GM12878 (cell line): ENCODE measurements around the gene R3HDM2.

Source experiments
- BHLHE40 ChIP-seq, 2 experiments: fragments of 450-650 bp in 1 of 2; IDR thresholded peaks; 2 replicates each; pipeline ENCODE4 v1.6.1; 2011 to 2017; ENCODE audit warnings: low read depth in 2 of 2, borderline replicate concordance in 1 of 2, improper control_type of control experiment in 1 of 2, low read length in 1 of 2, mild to moderate bottlenecking in 1 of 2
- CBFB ChIP-seq: IDR thresholded peaks from 2 replicates; pipeline ENCODE4 v1.6.1; 2016; ENCODE audit warnings: antibody characterized with exemption, low read depth
- CHD2 ChIP-seq: IDR thresholded peaks from 2 replicates; pipeline ENCODE4 v1.6.1; 2011; ENCODE audit warnings: low read depth, low read length, improper control_type of control experiment, borderline replicate concordance
- CREB1 ChIP-seq: IDR thresholded peaks from 2 replicates; pipeline ENCODE4 v1.6.1; 2012; ENCODE audit warnings: low read depth, mild to moderate bottlenecking, inconsistent platforms
- EZH2 ChIP-seq: IDR thresholded peaks from 2 replicates; pipeline ENCODE4 v1.6.1; 2012; ENCODE audit warnings: low read depth, mild to moderate bottlenecking, control low read depth, inconsistent platforms, low read length, borderline replicate concordance; ENCODE audit not compliant: control insufficient read depth
- FOXK2 ChIP-seq: fragments of 450-650 bp; IDR thresholded peaks from 2 replicates; pipeline ENCODE4 v1.6.1; 2017; ENCODE audit warnings: mild to moderate bottlenecking, moderate library complexity
- IKZF2 ChIP-seq, 2 experiments: fragments of 450-650 bp; IDR thresholded peaks; 2 replicates each; pipeline ENCODE4 v1.6.1; 2017; ENCODE audit warnings: mild to moderate bottlenecking in 2 of 2, moderate library complexity in 2 of 2
- LARP7 ChIP-seq: fragments of 450-650 bp; IDR thresholded peaks from 2 replicates; pipeline ENCODE4 v1.6.1; 2017; ENCODE audit warnings: mild to moderate bottlenecking
- MXI1 ChIP-seq: fragments of 150-350 bp; IDR thresholded peaks from 2 replicates; pipeline ENCODE4 v1.6.1; 2011; ENCODE audit warnings: low read depth, mild to moderate bottlenecking, inconsistent platforms, low read length, improper control_type of control experiment
- NRF1 ChIP-seq: conservative IDR thresholded peaks from 2 replicates; pipeline ENCODE4 v1.6.1; 2011; ENCODE audit warnings: mild to moderate bottlenecking, low read depth, low read length, improper control_type of control experiment
- ZSCAN29 ChIP-seq: fragments of 450-650 bp; IDR thresholded peaks from 2 replicates; pipeline ENCODE4 v1.6.1; 2017; ENCODE audit warnings: mild to moderate bottlenecking, moderate library complexity
- TF ChIP-seq, protein P1 (sequence below), 3 experiments: IDR thresholded peaks in 2 of 3; conservative IDR thresholded peaks in 1 of 3; 2 replicates each; pipeline ENCODE4 v1.5.1; 2011; ENCODE audit warnings: low read depth in 3 of 3, low read length in 3 of 3, mild to moderate bottlenecking in 3 of 3, control low read depth in 2 of 3, moderate library complexity in 2 of 3, inconsistent platforms in 1 of 3, mixed read lengths in 1 of 3; ENCODE audit not compliant: control insufficient read depth in 2 of 3, insufficient read depth in 1 of 3; ENCODE audit errors: extremely low read depth in 1 of 3
- TF ChIP-seq, protein P2 (sequence below): IDR thresholded peaks from 2 replicates; pipeline ENCODE4 v1.6.1; 2011; ENCODE audit warnings: mild to moderate bottlenecking, low read depth, low read length, moderate library complexity; ENCODE audit not compliant: insufficient replicate concordance
- TF ChIP-seq, protein P3 (sequence below): fragments of 450-650 bp; formaldehyde crosslinking; IDR thresholded peaks from 2 replicates; pipeline ENCODE4 v1.4.0; 2022; ENCODE audit warnings: mild to moderate bottlenecking, moderate library complexity

DNA sequence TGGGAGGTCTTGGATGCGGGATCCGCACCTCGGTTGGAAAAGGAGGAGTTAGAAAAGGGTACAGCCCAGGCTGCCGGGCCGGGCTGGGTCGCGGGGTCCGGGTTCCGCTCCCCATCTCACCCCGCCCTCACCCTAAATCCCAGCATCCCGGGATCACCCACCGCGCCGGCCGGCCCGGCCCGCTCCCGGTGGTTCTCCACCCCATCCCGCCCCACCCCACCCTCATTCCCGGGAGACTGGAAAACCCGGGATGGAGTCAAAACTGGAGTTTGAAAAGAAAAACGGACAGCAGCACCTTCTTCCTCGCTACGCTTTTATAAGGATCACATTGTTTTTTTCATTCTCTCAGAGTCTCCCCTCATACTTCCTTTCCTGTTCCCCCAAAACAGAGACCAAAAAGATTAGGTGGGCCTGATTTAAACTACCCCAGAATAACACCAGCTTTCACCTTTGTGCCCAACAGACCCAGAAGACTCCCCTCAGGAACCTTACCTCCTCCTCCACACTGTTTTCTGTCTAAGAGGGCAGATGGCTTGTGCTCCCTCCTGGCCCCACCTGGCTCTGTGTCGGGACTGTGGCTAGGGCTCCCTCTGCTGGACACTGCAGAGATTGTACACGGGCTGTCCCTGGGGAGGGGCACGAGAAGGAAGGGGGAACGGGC lies 31.5 kb upstream of the R3HDM2 start:
- TF ChIP-seq, protein P1, sequence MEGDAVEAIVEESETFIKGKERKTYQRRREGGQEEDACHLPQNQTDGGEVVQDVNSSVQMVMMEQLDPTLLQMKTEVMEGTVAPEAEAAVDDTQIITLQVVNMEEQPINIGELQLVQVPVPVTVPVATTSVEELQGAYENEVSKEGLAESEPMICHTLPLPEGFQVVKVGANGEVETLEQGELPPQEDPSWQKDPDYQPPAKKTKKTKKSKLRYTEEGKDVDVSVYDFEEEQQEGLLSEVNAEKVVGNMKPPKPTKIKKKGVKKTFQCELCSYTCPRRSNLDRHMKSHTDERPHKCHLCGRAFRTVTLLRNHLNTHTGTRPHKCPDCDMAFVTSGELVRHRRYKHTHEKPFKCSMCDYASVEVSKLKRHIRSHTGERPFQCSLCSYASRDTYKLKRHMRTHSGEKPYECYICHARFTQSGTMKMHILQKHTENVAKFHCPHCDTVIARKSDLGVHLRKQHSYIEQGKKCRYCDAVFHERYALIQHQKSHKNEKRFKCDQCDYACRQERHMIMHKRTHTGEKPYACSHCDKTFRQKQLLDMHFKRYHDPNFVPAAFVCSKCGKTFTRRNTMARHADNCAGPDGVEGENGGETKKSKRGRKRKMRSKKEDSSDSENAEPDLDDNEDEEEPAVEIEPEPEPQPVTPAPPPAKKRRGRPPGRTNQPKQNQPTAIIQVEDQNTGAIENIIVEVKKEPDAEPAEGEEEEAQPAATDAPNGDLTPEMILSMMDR (IDR thresholded peaks at IDR 0.05 in 2 of 3, conservative IDR thresholded peaks at IDR 0.05 in 1 of 3; ENCODE audit: control insufficient read depth in 2 of 3, extremely low read depth in 1 of 3, insufficient read depth in 1 of 3, low read depth in 3 of 3, low read length in 3 of 3): peak; percentile 94 to 99 (median 98)
- TF ChIP-seq EZH2 (no peak), IKZF2 (IDR thresholded peaks at IDR 0.05) (peak; percentile 69 to 70; a peak in 3 of 4 replicates), CREB1 (peak; percentile 82), CHD2 (peak; percentile 63; the same call in 1 of the 2 replicates), MXI1 (peak; percentile 75), FOXK2 (no peak), BHLHE40 (IDR thresholded peaks at IDR 0.05; ENCODE audit: borderline replicate concordance in 1 of 2, low read depth in 2 of 2, low read length in 1 of 2) (peak in 1 of 2 experiments; percentile 61; a peak in 3 of 4 replicates), CBFB (no peak), LARP7 (no peak), NRF1 (no peak), ZSCAN29 (no peak)
- TF ChIP-seq, protein P2, sequence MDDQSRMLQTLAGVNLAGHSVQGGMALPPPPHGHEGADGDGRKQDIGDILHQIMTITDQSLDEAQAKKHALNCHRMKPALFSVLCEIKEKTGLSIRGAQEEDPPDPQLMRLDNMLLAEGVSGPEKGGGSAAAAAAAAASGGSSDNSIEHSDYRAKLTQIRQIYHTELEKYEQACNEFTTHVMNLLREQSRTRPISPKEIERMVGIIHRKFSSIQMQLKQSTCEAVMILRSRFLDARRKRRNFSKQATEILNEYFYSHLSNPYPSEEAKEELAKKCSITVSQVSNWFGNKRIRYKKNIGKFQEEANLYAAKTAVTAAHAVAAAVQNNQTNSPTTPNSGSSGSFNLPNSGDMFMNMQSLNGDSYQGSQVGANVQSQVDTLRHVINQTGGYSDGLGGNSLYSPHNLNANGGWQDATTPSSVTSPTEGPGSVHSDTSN: no peak
- TF ChIP-seq, protein P3, sequence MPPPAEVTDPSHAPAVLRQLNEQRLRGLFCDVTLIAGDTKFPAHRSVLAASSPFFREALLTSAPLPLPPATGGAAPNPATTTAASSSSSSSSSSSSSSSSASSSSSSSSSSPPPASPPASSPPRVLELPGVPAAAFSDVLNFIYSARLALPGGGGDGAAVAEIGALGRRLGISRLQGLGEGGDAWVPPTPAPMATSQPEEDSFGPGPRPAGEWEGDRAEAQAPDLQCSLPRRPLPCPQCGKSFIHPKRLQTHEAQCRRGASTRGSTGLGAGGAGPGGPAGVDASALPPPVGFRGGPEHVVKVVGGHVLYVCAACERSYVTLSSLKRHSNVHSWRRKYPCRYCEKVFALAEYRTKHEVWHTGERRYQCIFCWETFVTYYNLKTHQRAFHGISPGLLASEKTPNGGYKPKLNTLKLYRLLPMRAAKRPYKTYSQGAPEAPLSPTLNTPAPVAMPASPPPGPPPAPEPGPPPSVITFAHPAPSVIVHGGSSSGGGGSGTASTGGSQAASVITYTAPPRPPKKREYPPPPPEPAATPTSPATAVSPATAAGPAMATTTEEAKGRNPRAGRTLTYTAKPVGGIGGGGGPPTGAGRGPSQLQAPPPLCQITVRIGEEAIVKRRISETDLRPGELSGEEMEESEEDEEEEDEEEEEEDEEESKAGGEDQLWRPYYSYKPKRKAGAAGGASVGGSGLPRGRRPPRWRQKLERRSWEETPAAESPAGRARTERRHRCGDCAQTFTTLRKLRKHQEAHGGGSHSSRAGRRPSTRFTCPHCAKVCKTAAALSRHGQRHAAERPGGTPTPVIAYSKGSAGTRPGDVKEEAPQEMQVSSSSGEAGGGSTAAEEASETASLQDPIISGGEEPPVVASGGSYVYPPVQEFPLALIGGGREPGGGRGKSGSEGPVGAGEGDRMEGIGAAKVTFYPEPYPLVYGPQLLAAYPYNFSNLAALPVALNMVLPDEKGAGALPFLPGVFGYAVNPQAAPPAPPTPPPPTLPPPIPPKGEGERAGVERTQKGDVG (CRISPR knock-in tag): no peak
